COLO829 (cell line): Measurements from ENCODE around the gene AMN.

Experiments
- DNase-seq: peaks from one replicate; pipeline ENCODE4 v3.0.0; 2012; ENCODE audit warnings: low spot score

The AMN gene

GRCh38 chr14:102966681-102967505, 44.4 kb downstream of the AMN start:
- peak; percentile 65 for DNase-seq

DNA sequence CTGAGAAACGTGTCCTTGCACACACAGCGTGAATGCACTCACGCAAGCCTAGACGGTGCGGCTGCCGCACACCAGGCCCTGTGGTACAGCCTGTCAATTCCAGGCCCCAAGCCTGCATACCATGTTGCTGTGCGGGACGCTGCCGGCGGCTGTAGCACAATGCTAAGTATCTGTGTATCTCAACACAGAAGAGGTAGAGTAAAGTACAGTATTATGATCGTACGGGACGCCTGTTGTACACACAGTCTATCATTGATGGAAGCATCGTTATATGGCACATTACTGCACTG, 45.0 kb downstream of the AMN start:
- DNase-seq = no peak

DNA sequence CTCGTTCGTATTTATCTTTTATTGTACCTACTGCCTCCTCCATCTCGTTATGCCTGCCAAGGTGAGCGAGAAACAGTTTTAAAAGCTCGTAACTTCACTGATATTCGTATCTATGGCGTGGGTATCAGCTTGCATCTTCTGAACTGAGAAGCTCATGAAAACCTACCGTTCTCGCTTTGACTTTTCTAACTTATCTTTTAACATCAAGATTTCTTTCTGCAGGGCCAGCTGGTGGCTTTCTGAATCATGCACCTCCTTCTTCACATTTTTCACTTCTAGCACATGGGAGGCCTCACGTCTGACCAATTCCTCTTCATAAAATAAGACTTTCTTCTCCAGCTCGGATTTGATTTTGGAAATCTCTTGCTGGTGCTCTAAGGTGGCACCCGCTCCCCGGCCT, 45.8 kb downstream of the AMN start:
- no peak for DNase-seq

DNA sequence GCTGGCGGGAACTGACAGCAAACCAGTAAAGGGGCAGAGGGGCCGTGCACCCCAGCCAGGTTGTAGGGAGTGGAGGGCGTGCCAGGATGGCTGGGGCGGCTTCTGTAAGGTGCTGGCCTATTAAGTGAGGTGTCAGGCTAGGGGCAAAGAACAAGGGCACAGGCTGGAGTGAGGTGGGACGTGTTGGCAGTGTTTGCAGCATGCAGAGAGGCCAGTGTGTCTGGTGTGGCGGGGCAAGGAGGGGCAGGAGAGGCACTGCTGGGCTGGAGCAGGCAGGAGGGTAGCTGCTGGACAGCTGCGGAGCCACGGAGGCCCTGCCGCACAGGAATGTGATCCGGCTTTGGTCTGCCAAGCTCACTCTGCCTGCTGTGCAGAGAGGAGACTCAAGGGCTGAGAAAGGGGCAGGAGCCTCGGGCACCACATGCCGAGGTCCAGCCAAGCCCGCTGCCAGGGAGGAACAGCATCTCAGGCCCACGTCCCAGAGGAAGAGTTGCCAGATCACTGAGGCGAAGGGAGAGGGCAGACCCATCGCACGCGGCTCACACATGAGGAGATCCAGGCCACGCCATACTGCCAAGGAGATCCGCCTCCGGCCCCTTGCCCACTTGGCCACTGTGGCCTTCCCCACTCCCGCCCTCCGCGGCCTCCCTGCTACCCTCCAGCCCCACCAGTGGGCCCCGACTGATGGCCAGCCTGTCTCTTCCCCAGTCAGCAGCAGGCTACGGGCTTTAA, 46.8 kb downstream of the AMN start:
- no peak for DNase-seq

- no peak for DNase-seq
These were observed 47.4 kb downstream of the AMN start for GRCh38 chr14:102969901-102970300.

DNA sequence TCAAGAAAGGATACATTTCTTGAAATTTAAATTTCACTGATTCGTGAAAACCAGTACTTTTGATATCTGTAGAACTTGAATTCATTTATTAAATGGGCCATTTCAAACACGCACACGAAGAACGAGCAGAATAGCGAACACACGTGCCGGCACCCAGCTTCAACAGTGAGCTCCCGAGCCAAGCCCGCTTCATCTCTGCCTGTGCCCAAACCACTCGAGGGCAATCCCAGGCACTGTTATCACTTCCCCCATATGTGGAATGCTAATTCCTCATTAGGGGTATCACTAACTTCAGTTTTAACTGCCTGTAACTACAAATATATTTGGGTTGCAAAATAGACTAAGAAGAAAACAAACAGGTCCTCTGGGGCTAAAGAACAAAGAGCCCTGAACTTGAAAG, 48.0 kb downstream of the AMN start:
- DNase-seq = no peak

GRCh38 chr14:102971314-102971713, 48.9 kb downstream of the AMN start:
- DNase-seq = no peak

GRCh38 chr14:102971836-102972606, 49.6 kb downstream of the AMN start:
- DNase-seq = no peak

DNA sequence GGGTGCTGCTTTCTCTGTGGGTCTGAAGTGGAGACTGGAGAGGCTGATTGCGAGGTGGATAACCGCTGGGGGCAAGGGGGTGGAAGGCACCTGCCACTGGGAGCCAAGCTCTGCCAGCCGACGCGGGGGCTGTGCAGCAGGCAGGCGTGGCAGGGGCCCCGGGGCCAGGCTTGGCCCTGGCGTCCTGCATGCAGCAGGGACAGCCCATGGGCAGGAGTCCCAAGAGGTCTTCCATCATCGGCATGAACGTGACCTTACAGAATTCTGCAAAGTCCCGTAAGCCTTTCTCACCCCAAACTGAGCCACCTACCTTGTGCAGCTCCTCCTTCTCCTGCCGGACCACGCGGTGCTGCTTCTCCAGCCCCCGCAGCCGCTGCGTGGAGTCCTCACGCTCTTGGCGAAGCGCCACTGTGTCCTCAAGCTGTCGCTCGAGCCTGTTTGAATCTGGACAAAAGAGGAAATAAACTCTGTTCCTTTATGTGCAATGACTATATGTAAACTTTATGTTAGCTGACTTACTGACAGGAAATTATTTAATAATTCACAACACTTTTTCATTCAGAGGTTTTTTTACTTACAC, 51.3 kb downstream of the AMN start:
- DNase-seq = no peak

DNA sequence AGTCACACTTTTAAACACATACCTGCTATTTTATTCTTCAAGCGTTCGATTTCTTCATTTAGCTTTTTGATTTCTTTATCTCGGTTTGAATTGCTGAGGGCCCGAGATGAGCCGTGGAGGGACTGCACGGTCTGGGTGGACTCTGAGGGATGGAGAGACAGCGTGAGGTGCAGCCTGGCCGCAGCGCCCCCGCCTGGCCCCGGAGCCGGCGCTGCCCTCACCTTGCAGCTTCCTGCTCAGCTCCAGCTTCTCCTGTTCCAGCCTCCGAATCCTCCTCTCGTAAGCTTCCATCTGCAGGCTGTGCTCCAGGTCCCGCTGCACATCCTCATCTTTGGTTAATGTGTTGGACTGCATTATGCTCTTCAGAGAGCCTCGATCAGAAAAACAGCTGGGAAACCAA, 53.2 kb downstream of the AMN start:
- no peak for DNase-seq

DNA sequence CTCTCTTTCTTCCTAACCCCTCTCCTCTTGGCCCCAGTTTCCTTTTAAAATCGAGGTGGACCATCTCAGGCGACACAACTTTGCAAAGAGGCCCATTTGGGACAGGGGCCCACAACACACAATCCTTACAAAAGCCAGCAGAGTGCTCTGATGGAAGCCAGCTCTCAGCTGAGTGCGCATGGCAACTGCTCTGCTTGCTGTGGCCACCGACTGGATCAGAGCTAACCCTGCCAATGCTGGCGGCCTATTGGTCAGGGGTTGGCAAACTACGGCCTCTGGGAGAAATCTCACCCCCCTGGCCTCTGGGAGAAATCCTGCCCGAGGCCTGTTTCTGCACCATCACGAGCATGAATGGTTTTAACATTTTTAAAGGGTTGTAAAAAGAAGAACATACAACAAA, 55.0 kb downstream of the AMN start:
- DNase-seq = no peak

DNA sequence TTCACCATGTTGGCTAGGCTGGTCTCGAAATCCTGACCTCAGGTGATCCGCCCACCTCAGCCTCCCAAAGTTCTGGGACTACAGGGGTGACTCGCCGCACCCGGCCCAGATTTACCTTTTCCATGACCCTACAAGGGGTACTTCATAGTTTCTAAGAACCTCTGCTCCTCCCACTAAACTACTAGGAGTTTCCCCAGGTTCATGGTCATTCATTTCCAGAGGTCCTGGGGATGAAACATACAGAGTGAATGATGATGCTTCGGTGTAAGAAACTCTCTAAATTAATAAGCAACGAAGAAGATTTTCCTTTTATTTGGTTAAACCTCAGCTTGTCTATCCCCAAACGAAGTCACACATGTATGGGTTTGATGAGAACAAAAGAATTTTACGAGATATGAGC, 56.9 kb downstream of the AMN start:
- no peak for DNase-seq

GRCh38 chr14:102980409-102980810, 57.9 kb downstream of the AMN start:
- DNase-seq = no peak
